Measurements from ENCODE around the gene EED.

EED gene

DNA sequence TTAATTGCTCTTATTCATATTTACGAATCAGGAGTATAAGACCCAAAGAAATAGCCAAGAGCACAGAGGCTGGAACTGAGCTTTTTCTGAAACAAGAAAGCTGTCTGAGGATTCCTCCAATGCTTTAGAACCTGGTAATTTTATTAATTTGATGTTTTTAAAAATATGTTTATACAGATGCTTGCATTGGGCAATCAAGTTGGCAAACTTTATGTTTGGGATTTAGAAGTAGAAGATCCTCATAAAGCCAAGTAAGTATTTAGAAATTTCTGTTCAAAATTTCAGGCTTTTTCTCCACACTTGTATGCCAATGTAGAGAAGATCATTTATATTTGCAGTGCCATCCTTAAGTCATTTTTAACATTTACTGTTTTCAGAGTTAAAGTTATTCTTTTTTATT is 33.2 kb downstream of the EED start:
- no peak for TF ChIP-seq EGR1 (IDR thresholded peaks at IDR 0.05)
- TF ChIP-seq EP300 (IDR thresholded peaks at IDR 0.05; ENCODE audit: borderline replicate concordance) = no peak
- TF ChIP-seq, protein P1, sequence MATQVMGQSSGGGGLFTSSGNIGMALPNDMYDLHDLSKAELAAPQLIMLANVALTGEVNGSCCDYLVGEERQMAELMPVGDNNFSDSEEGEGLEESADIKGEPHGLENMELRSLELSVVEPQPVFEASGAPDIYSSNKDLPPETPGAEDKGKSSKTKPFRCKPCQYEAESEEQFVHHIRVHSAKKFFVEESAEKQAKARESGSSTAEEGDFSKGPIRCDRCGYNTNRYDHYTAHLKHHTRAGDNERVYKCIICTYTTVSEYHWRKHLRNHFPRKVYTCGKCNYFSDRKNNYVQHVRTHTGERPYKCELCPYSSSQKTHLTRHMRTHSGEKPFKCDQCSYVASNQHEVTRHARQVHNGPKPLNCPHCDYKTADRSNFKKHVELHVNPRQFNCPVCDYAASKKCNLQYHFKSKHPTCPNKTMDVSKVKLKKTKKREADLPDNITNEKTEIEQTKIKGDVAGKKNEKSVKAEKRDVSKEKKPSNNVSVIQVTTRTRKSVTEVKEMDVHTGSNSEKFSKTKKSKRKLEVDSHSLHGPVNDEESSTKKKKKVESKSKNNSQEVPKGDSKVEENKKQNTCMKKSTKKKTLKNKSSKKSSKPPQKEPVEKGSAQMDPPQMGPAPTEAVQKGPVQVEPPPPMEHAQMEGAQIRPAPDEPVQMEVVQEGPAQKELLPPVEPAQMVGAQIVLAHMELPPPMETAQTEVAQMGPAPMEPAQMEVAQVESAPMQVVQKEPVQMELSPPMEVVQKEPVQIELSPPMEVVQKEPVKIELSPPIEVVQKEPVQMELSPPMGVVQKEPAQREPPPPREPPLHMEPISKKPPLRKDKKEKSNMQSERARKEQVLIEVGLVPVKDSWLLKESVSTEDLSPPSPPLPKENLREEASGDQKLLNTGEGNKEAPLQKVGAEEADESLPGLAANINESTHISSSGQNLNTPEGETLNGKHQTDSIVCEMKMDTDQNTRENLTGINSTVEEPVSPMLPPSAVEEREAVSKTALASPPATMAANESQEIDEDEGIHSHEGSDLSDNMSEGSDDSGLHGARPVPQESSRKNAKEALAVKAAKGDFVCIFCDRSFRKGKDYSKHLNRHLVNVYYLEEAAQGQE (IDR thresholded peaks at IDR 0.05; ENCODE audit: low read depth) = no peak
- TF ChIP-seq, protein P2, sequence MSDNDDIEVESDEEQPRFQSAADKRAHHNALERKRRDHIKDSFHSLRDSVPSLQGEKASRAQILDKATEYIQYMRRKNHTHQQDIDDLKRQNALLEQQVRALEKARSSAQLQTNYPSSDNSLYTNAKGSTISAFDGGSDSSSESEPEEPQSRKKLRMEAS (IDR thresholded peaks at IDR 0.05) = no peak
- TF ChIP-seq TAF1 (IDR thresholded peaks at IDR 0.05; ENCODE audit: low read depth) = no peak
- no peak for TF ChIP-seq ZBTB7A (IDR thresholded peaks at IDR 0.05; ENCODE audit: low read depth)
- TF ChIP-seq USF1 (IDR thresholded peaks at IDR 0.05) = no peak
- TF ChIP-seq TCF12 (IDR thresholded peaks at IDR 0.05; ENCODE audit: low read depth) = no peak
- TF ChIP-seq RAD21 (IDR thresholded peaks at IDR 0.05; ENCODE audit: low read depth) = no peak
- no peak for TF ChIP-seq FOXM1 (IDR thresholded peaks at IDR 0.05; ENCODE audit: borderline replicate concordance, low read depth)
- TF ChIP-seq NFIC (IDR thresholded peaks at IDR 0.05) = no peak
- no peak for TF ChIP-seq CREB1 (IDR thresholded peaks at IDR 0.05; ENCODE audit: low read depth)
- no peak for TF ChIP-seq TEAD4 (IDR thresholded peaks at IDR 0.05)

- TF ChIP-seq TAF1 (IDR thresholded peaks at IDR 0.05; ENCODE audit: low read depth) (no peak), ZBTB7A (IDR thresholded peaks at IDR 0.05; ENCODE audit: low read depth) (no peak), EGR1 (IDR thresholded peaks at IDR 0.05) (no peak), RAD21 (IDR thresholded peaks at IDR 0.05; ENCODE audit: low read depth) (no peak), TCF12 (IDR thresholded peaks at IDR 0.05; ENCODE audit: low read depth) (no peak), EP300 (IDR thresholded peaks at IDR 0.05; ENCODE audit: borderline replicate concordance) (no peak), FOXM1 (IDR thresholded peaks at IDR 0.05; ENCODE audit: borderline replicate concordance, low read depth) (no peak), CREB1 (IDR thresholded peaks at IDR 0.05; ENCODE audit: low read depth) (no peak), NFIC (IDR thresholded peaks at IDR 0.05) (no peak), TEAD4 (IDR thresholded peaks at IDR 0.05) (no peak), USF1 (IDR thresholded peaks at IDR 0.05) (no peak), YY1 (IDR thresholded peaks at IDR 0.05; ENCODE audit: low read depth) (no peak), CEBPB (IDR thresholded peaks at IDR 0.05) (no peak)
- TF ChIP-seq, protein P2 (IDR thresholded peaks at IDR 0.05) = no peak
- TF ChIP-seq, protein P1 (IDR thresholded peaks at IDR 0.05; ENCODE audit: low read depth) = no peak
These were observed 33.7 kb downstream of the EED start for GRCh38 chr11:86278226-86278625.

DNA sequence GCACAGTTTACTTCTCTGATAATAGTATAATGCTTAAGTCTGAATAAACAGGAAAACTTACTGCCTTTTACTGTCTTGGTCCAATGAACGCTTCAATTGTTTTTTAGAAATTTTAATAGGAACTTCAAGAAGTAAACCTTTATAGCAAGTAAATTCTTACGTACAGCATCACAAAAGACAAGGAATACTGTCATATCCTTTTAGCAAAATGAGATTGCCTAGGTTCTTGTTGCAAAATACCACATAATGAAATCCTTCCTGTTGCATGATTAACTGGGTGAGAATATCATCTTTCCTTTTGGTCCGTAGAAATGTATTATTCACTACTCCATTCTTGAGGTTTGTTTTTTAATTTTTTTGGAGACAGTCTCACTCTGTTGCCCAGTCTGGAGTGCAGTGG is 35.2 kb downstream of the EED start:
- TF ChIP-seq FOXM1 (IDR thresholded peaks at IDR 0.05; ENCODE audit: borderline replicate concordance, low read depth) = no peak
- TF ChIP-seq ZBTB7A (IDR thresholded peaks at IDR 0.05; ENCODE audit: low read depth) = no peak
- TF ChIP-seq TAF1 (IDR thresholded peaks at IDR 0.05; ENCODE audit: low read depth) = no peak
- TF ChIP-seq, protein P2 (IDR thresholded peaks at IDR 0.05) = no peak
- TF ChIP-seq, protein P1 (IDR thresholded peaks at IDR 0.05; ENCODE audit: low read depth) = no peak
- no peak for TF ChIP-seq EP300 (IDR thresholded peaks at IDR 0.05; ENCODE audit: borderline replicate concordance)
- TF ChIP-seq NFIC (IDR thresholded peaks at IDR 0.05) = no peak

GRCh38 chr11:86287468-86287796 is 42.9 kb downstream of the EED start:
- no peak for TF ChIP-seq RAD21 (IDR thresholded peaks at IDR 0.05; ENCODE audit: low read depth)
- TF ChIP-seq, protein P2 (IDR thresholded peaks at IDR 0.05) = no peak
- no peak for TF ChIP-seq EGR1 (IDR thresholded peaks at IDR 0.05)
- TF ChIP-seq YY1 (IDR thresholded peaks at IDR 0.05; ENCODE audit: low read depth) = no peak
- no peak for TF ChIP-seq EP300 (IDR thresholded peaks at IDR 0.05; ENCODE audit: borderline replicate concordance)
- TF ChIP-seq TCF12 (IDR thresholded peaks at IDR 0.05; ENCODE audit: low read depth) = no peak
- TF ChIP-seq, protein P1 (IDR thresholded peaks at IDR 0.05; ENCODE audit: low read depth) = no peak
- TF ChIP-seq NFIC (IDR thresholded peaks at IDR 0.05) = no peak
- no peak for TF ChIP-seq CEBPB (IDR thresholded peaks at IDR 0.05)
- TF ChIP-seq USF1 (IDR thresholded peaks at IDR 0.05) = no peak
- no peak for TF ChIP-seq CREB1 (IDR thresholded peaks at IDR 0.05; ENCODE audit: low read depth)
- no peak for TF ChIP-seq TAF1 (IDR thresholded peaks at IDR 0.05; ENCODE audit: low read depth)
- no peak for TF ChIP-seq FOXM1 (IDR thresholded peaks at IDR 0.05; ENCODE audit: borderline replicate concordance, low read depth)
- no peak for TF ChIP-seq ZBTB7A (IDR thresholded peaks at IDR 0.05; ENCODE audit: low read depth)
